ENCODE data around the gene TAF12. TPM values are rescaled to one million over a fixed set of nuclear protein-coding genes. Genes with fewer than 3 reads are reported as not detected.
A peak's percentile ranks its signal among the peaks of the same experiment; 100 is the strongest.
"Not testable (repeated sequence)": the region's sequence is repeated elsewhere in the genome, so short reads cannot be mapped to it uniquely, and the experiment has no call there.

Gene TAF12
- total RNA-seq, 1 donor from 2014 or later, result 30.8 TPM

- H3K36me3 Mint-ChIP-seq (ENCODE audit: low read depth), result peaks cover 9% of the 10 kb centered on the region
- DNase-seq (ENCODE audit: low spot score), result no peak
- no peak overlapping the region for H3K27ac Mint-ChIP-seq
- H3K9me3 Mint-ChIP-seq, result no peaks in the 10 kb centered on the region
- no peak overlapping the region for H3K4me3 Mint-ChIP-seq (ENCODE audit: low read depth)
- H3K4me1 Mint-ChIP-seq (ENCODE audit: low read depth), result peaks cover 11% of the 10 kb centered on the region
- intact Hi-C loops (cut with micrococcal nuclease), result no loop called here
- no peaks in the 10 kb centered on the region for H3K27me3 Mint-ChIP-seq (ENCODE audit: low read depth)
Measured at GRCh38 chr1:28632560-28632959, 10.3 kb downstream of the TAF12 start.

GRCh38 chr1:28631713-28632112, 11.2 kb downstream of the TAF12 start:
- H3K9me3 Mint-ChIP-seq, result no peaks in the 10 kb centered on the region
- no peak overlapping the region for H3K4me3 Mint-ChIP-seq (ENCODE audit: low read depth)
- H3K27ac Mint-ChIP-seq, result peak overlapping the region; percentile 49
- H3K4me1 Mint-ChIP-seq (ENCODE audit: low read depth), result peaks cover 8% of the 10 kb centered on the region
- no peak for DNase-seq (ENCODE audit: low spot score)
- intact Hi-C loops (cut with micrococcal nuclease), result no loop called here
- peaks cover 9% of the 10 kb centered on the region for H3K36me3 Mint-ChIP-seq (ENCODE audit: low read depth)
- H3K27me3 Mint-ChIP-seq (ENCODE audit: low read depth), result no peaks in the 10 kb centered on the region

DNA sequence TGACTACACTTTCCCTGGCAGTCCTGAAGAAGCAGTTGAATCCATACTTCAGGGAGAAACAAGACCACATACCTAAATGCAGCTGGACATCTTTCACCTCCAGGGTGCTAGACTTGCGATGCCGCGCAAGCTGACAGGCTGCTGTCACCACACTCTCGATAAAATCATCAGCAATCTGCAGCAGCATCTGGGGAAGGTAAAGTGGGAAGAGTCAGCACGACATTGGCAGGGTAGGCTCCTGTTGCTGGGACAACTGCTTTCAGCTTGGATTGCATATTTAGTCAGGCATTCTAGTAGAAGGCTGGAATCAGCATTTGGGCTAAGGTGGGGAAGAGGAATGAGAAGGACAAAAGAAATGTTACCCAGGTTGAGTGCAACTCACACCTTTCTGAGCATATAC, 29.7 kb downstream of the TAF12 start:
- Mint-ChIP-seq H3K9me3 (no peaks in the 10 kb centered on the region), H3K36me3 (ENCODE audit: low read depth) (peaks cover 43% of the 10 kb centered on the region), H3K27ac (no peak overlapping the region), H3K4me3 (ENCODE audit: low read depth) (no peak overlapping the region), H3K27me3 (ENCODE audit: low read depth) (no peaks in the 10 kb centered on the region), H3K4me1 (ENCODE audit: low read depth) (no peaks in the 10 kb centered on the region)
- DNase-seq (ENCODE audit: low spot score), result no peak
- intact Hi-C loops (cut with micrococcal nuclease), result no loop called here

DNA sequence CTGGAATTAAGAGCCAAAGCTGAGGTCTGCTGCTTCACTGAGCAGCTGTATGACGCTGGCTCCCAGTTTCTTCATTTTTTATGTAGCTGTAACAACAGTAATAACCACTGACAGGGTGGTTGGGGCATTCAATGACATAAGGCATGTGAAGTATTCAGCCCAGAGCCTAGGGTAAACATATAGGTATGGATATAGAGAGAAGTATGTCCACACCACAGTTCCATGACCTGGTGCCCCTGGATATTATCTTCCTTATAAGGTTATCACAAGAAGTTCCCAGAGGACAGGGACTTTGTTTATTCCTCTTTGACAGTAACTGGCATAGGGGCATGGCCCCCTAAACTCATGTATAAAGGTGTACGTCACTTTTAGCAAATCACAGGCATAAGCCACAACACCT, 36.1 kb downstream of the TAF12 start:
- H3K36me3 Mint-ChIP-seq (ENCODE audit: low read depth), result peaks cover 39% of the 10 kb centered on the region
- H3K27ac Mint-ChIP-seq, result no peak overlapping the region
- no peak overlapping the region for H3K4me3 Mint-ChIP-seq (ENCODE audit: low read depth)
- no peaks in the 10 kb centered on the region for H3K27me3 Mint-ChIP-seq (ENCODE audit: low read depth)
- DNase-seq (ENCODE audit: low spot score), result no peak
- H3K4me1 Mint-ChIP-seq (ENCODE audit: low read depth), result peaks cover 5% of the 10 kb centered on the region
- intact Hi-C loops (cut with micrococcal nuclease), result loop anchor here (10.0 kb wide), 1 partner anchor 202 kb away; no protein-coding TSS in a partner anchor
- H3K9me3 Mint-ChIP-seq, result no peaks in the 10 kb centered on the region

GRCh38 chr1:28604962-28605361, 37.9 kb downstream of the TAF12 start:
- no peaks in the 10 kb centered on the region for H3K27me3 Mint-ChIP-seq (ENCODE audit: low read depth)
- no peaks in the 10 kb centered on the region for H3K9me3 Mint-ChIP-seq
- H3K4me1 Mint-ChIP-seq (ENCODE audit: low read depth), result peaks cover 9% of the 10 kb centered on the region
- no peak overlapping the region for H3K4me3 Mint-ChIP-seq (ENCODE audit: low read depth)
- H3K27ac Mint-ChIP-seq, result no peak overlapping the region
- no peak for DNase-seq (ENCODE audit: low spot score)
- peaks cover 35% of the 10 kb centered on the region for H3K36me3 Mint-ChIP-seq (ENCODE audit: low read depth)
- intact Hi-C loops (cut with micrococcal nuclease), result loop anchor here (5.0 to 10.0 kb wide), 2 partner anchors 88 to 200 kb away; no protein-coding TSS in a partner anchor

GRCh38 chr1:28604411-28604810, 38.5 kb downstream of the TAF12 start:
- Mint-ChIP-seq H3K4me3 (ENCODE audit: low read depth) (no peak overlapping the region), H3K27me3 (ENCODE audit: low read depth) (no peaks in the 10 kb centered on the region), H3K9me3 (no peaks in the 10 kb centered on the region), H3K4me1 (ENCODE audit: low read depth) (peaks cover 12% of the 10 kb centered on the region), H3K36me3 (ENCODE audit: low read depth) (peaks cover 30% of the 10 kb centered on the region), H3K27ac (no peak overlapping the region)
- intact Hi-C loops (cut with micrococcal nuclease), result loop anchor here (5.0 to 10.0 kb wide), 2 partner anchors 87 to 200 kb away; no protein-coding TSS in a partner anchor
- DNase-seq (ENCODE audit: low spot score), result no peak

- no peak for DNase-seq (ENCODE audit: low spot score)
- no peaks in the 10 kb centered on the region for H3K27me3 Mint-ChIP-seq (ENCODE audit: low read depth)
- intact Hi-C loops (cut with micrococcal nuclease), result loop anchor here (5.0 to 10.0 kb wide), 2 partner anchors 85 to 198 kb away; no protein-coding TSS in a partner anchor
- H3K36me3 Mint-ChIP-seq (ENCODE audit: low read depth), result peaks cover 28% of the 10 kb centered on the region
- H3K4me3 Mint-ChIP-seq (ENCODE audit: low read depth), result no peak overlapping the region
- H3K4me1 Mint-ChIP-seq (ENCODE audit: low read depth), result peaks cover 16% of the 10 kb centered on the region
- H3K27ac Mint-ChIP-seq, result no peak overlapping the region
- H3K9me3 Mint-ChIP-seq, result no peaks in the 10 kb centered on the region
Measured at GRCh38 chr1:28602536-28603439, 40.1 kb downstream of the TAF12 start.

DNA sequence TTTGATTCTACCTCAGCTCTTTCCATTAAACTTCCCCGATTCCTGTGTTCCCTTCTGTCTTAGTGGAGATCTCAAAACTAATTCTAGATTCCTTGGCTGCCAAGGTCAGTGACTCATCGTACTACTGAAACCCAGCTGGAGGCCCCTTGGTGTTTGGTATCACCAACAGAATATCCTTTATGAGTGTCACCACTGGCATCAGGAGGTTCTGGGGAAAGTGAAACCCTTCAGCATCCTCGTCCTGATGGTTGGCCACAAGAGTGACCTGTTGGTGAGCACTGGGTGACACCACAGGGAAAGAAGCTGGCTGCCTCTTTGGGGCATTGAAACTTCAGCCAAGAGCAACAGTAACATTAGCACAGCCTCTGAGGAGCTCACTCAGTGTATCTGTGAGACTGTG, 41.2 kb downstream of the TAF12 start:
- no peaks in the 10 kb centered on the region for H3K9me3 Mint-ChIP-seq
- no peak overlapping the region for H3K4me3 Mint-ChIP-seq (ENCODE audit: low read depth)
- H3K27me3 Mint-ChIP-seq (ENCODE audit: low read depth), result no peaks in the 10 kb centered on the region
- intact Hi-C loops (cut with micrococcal nuclease), result loop anchor here (5.0 to 10.0 kb wide), 2 partner anchors 84 to 197 kb away; no protein-coding TSS in a partner anchor
- H3K4me1 Mint-ChIP-seq (ENCODE audit: low read depth), result peaks cover 16% of the 10 kb centered on the region
- DNase-seq (ENCODE audit: low spot score), result no peak
- H3K36me3 Mint-ChIP-seq (ENCODE audit: low read depth), result peaks cover 28% of the 10 kb centered on the region
- H3K27ac Mint-ChIP-seq, result peak overlapping the region; percentile 51

GRCh38 chr1:28596276-28596675, 46.6 kb downstream of the TAF12 start:
- intact Hi-C loops (cut with micrococcal nuclease); DNase-seq (ENCODE audit: low spot score); H3K9me3 Mint-ChIP-seq; H3K36me3 Mint-ChIP-seq (ENCODE audit: low read depth); H3K4me3 Mint-ChIP-seq (ENCODE audit: low read depth); H3K27me3 Mint-ChIP-seq (ENCODE audit: low read depth); H3K27ac Mint-ChIP-seq: not testable (repeated sequence)
- H3K4me1 Mint-ChIP-seq (ENCODE audit: low read depth), result peaks cover 13% of the 10 kb centered on the region

DNA sequence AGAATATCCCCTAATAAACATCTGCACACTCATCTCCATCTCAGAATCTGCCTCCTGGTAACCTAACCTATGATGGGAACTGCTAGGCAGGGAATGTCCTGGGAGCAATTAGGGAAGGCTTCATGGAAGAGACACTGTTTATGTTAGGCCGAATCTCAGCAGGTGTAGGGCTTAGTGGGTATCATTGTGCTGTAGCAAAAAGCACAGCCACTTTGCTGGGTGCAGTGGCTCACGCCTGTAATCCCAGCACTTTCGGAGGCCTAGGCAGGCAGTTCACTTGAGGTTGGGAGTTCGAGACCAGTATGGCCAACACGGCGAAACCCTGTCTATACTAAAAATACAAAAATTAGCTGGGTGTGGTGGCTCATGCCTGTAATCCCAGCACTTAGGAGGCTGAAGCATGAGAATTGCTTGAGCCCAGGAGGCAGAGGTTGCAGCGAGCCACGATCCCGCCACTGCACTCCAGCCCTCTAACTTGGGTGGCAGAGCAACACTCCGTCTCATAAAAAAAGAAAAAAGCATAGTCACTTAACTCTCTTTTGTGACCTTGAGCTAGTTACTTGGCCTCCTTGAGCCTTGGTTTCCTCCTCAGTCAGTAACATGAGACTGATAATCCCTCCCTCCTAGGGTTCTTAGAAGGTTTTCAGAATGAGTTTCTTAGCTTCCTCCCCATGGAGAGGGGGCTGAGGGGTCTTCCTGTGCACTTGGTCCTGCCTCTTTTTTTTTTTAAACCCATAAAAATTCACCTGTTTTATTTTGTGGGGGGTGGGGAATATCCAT, 47.3 kb downstream of the TAF12 start:
- no peak overlapping the region for H3K27ac Mint-ChIP-seq
- peaks cover 7% of the 10 kb centered on the region for H3K27me3 Mint-ChIP-seq (ENCODE audit: low read depth)
- no peak overlapping the region for H3K4me3 Mint-ChIP-seq (ENCODE audit: low read depth)
- peaks cover 13% of the 10 kb centered on the region for H3K4me1 Mint-ChIP-seq (ENCODE audit: low read depth)
- H3K9me3 Mint-ChIP-seq, result no peaks in the 10 kb centered on the region
- DNase-seq (ENCODE audit: low spot score), result no peak
- intact Hi-C loops (cut with micrococcal nuclease), result no loop called here
- H3K36me3 Mint-ChIP-seq (ENCODE audit: low read depth), result peaks cover 3% of the 10 kb centered on the region

GRCh38 chr1:28594686-28595411, 48.0 kb downstream of the TAF12 start:
- peaks cover 12% of the 10 kb centered on the region for H3K4me1 Mint-ChIP-seq (ENCODE audit: low read depth)
- H3K9me3 Mint-ChIP-seq; DNase-seq (ENCODE audit: low spot score): not testable (repeated sequence)

DNA sequence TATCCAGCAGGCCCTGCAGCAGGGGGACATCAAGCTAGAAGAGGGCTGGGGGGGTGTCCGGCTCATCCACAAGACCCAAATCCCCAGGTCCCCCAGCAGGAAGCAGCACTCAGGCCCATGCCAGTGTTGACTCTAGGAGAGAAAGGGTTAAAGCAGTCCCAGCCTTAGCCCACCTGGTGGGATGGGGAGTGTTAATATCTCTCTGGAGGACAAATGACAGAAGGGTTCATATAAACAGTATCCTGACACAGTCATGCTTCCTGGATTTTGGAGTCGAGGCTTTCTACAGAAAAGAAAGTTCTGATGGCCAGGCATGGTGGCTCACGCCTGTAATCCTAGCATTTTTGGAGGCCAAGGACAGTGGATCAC, 48.9 kb downstream of the TAF12 start:
- H3K4me3 Mint-ChIP-seq (ENCODE audit: low read depth); DNase-seq (ENCODE audit: low spot score); H3K27me3 Mint-ChIP-seq (ENCODE audit: low read depth); H3K4me1 Mint-ChIP-seq (ENCODE audit: low read depth); H3K27ac Mint-ChIP-seq; intact Hi-C loops (cut with micrococcal nuclease); H3K9me3 Mint-ChIP-seq; H3K36me3 Mint-ChIP-seq (ENCODE audit: low read depth): not testable (repeated sequence)

More at GRCh38 chr1:28594686-28595411, 48.0 kb downstream of the TAF12 start:
- H3K27me3 Mint-ChIP-seq (ENCODE audit: low read depth); H3K36me3 Mint-ChIP-seq (ENCODE audit: low read depth); intact Hi-C loops (cut with micrococcal nuclease); H3K27ac Mint-ChIP-seq; H3K4me3 Mint-ChIP-seq (ENCODE audit: low read depth): not testable (repeated sequence)
